Erythroblast (primary cell): Measurements from ENCODE around the gene B4GALNT4.
"Not testable (repeated sequence)": the region's sequence is repeated elsewhere in the genome, so short reads cannot be mapped to it uniquely, and the experiment has no call there.

ENCODE experiments used
- GATA1 ChIP-seq: IDR thresholded peaks from 2 replicates; pipeline ENCODE4 v1.6.1; 2011; ENCODE audit warnings: low read depth, mild to moderate bottlenecking, control low read depth, low read length, moderate library complexity
- POLR2A ChIP-seq: IDR thresholded peaks from 2 replicates; pipeline ENCODE4 v1.6.1; 2011; ENCODE audit warnings: mild to moderate bottlenecking, low read length

DNA sequence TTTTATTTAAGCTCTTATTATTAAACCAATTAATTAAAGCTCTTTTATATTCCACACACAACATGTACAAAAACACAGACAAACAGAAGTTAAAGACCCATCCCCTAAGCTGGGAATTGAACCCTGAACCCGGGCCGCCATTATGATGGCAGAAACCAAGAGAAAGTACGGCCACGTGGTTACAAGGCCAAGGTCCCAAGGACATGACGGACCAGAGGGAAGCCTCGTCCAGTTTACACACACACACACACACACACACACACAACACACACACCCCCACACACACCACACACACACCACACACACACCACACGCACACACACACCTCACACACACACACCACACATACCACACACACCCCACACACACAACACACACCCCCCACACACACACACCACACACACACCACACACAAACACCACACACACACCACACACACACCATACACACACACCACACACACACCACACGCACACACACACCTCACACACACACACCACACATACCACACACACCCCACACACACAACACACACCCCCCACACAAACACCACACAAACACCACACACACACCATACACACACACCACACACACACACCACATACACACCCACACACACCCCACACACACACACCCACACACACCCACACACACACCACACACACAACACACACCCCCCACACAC, 19.9 kb upstream of the B4GALNT4 start:
- TF ChIP-seq POLR2A, GATA1: not testable (repeated sequence)
